Measurements from ENCODE around the gene HS3ST5. TPM values are rescaled to one million over a fixed set of nuclear protein-coding genes. Genes with fewer than 3 reads are reported as not detected.

Gene HS3ST5
- total RNA-seq, 1 experiment from 2014 or later: 0.09 TPM

GRCh38 chr6:114061741-114062140, 281.1 kb downstream of the HS3ST5 start:
- no peaks in the 10 kb centered on the region for H3K9me3 ChIP-seq (ENCODE audit: insufficient read depth, low read depth)
- no peak overlapping the region for H2AFZ ChIP-seq
- no peak overlapping the region for H3K27ac ChIP-seq
- TF ChIP-seq EZH2 (IDR thresholded peaks at IDR 0.05; ENCODE audit: low read depth): no peak
- TF ChIP-seq CTCF (conservative IDR thresholded peaks at IDR 0.05): no peak
- H3K36me3 ChIP-seq (ENCODE audit: low read depth): no peaks in the 10 kb centered on the region
- BruUV-seq (replicated peaks): no TSS peak
- H3F3A ChIP-seq (ENCODE audit: insufficient read depth, low read depth): no peaks in the 10 kb centered on the region
- H3K4me3 ChIP-seq: no peak overlapping the region
- H3K79me2 ChIP-seq (ENCODE audit: low read depth): no peaks in the 10 kb centered on the region
- ChIA-PET CTCF (no interaction called here), POLR2A (ENCODE audit: unreplicated experiment) (interaction anchor here (0.6 to 0.7 kb wide), 2 partner anchors 16 to 37 kb away, joined by 3 to 10 read pairs; no protein-coding TSS in a partner anchor)
- H3K4me1 ChIP-seq (replicated peaks; ENCODE audit: insufficient read depth): no peaks in the 10 kb centered on the region
- no peak for DNase-seq
- intact Hi-C loops (cut with micrococcal nuclease; ENCODE audit: unreplicated experiment): no loop called here
- H3K27me3 ChIP-seq (ENCODE audit: insufficient read depth, low read depth): no peaks in the 10 kb centered on the region
- no peaks in the 10 kb centered on the region for H3K9me2 ChIP-seq (ENCODE audit: insufficient read depth)
- H3K4me2 ChIP-seq: no peak overlapping the region
- no peaks in the 10 kb centered on the region for H4K20me1 ChIP-seq (ENCODE audit: insufficient read depth)

DNA sequence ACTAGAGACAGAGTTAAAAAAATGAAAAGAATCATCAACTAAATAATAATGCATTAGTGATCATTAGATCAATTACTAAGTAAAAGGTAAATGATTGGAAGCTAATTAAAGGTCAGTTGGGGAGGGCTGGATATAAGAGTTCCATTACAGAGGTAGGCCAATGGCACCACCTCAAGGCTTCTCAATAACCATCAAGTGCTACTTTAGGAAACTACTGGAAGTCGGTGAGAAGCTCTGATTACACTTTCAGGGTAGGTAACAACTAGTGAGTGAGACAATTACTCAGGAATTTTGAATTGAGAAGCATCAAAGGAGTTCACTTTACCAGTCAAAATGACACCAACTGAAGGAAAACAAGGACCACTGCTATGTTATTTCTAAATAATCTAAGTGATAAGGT, 281.7 kb downstream of the HS3ST5 start:
- H4K20me1 ChIP-seq (ENCODE audit: insufficient read depth): no peaks in the 10 kb centered on the region
- BruUV-seq (replicated peaks): no TSS peak
- no peaks in the 10 kb centered on the region for H3K79me2 ChIP-seq (ENCODE audit: low read depth)
- CTCF ChIA-PET: no interaction called here
- TF ChIP-seq EZH2 (IDR thresholded peaks at IDR 0.05; ENCODE audit: low read depth): no peak
- no peak for TF ChIP-seq CTCF (conservative IDR thresholded peaks at IDR 0.05)
- H2AFZ ChIP-seq: no peak overlapping the region
- no peaks in the 10 kb centered on the region for H3K9me3 ChIP-seq (ENCODE audit: insufficient read depth, low read depth)
- peak in 1 of 2 experiments; percentile 30 for DNase-seq
- POLR2A ChIA-PET (ENCODE audit: unreplicated experiment): interaction anchor here (0.6 kb wide), 1 partner anchor 15 kb away, joined by 3 read pairs; no protein-coding TSS in a partner anchor
- H3K4me1 ChIP-seq (replicated peaks; ENCODE audit: insufficient read depth): no peaks in the 10 kb centered on the region
- intact Hi-C loops (cut with micrococcal nuclease; ENCODE audit: unreplicated experiment): no loop called here
- no peak overlapping the region for H3K27ac ChIP-seq
- H3K9me2 ChIP-seq (ENCODE audit: insufficient read depth): no peaks in the 10 kb centered on the region
- H3F3A ChIP-seq (ENCODE audit: insufficient read depth, low read depth): no peaks in the 10 kb centered on the region
- H3K4me3 ChIP-seq: no peak overlapping the region
- H3K36me3 ChIP-seq (ENCODE audit: low read depth): no peaks in the 10 kb centered on the region
- H3K4me2 ChIP-seq: no peak overlapping the region
- no peaks in the 10 kb centered on the region for H3K27me3 ChIP-seq (ENCODE audit: insufficient read depth, low read depth)

GRCh38 chr6:114058435-114058834, 284.4 kb downstream of the HS3ST5 start:
- no peak overlapping the region for H2AFZ ChIP-seq
- BruUV-seq (replicated peaks): no TSS peak
- DNase-seq: peak in 1 of 2 experiments; percentile 2
- no peaks in the 10 kb centered on the region for H3F3A ChIP-seq (ENCODE audit: insufficient read depth, low read depth)
- no peak overlapping the region for H3K4me3 ChIP-seq
- no peak overlapping the region for H3K27ac ChIP-seq
- TF ChIP-seq CTCF (conservative IDR thresholded peaks at IDR 0.05): no peak
- TF ChIP-seq EZH2 (IDR thresholded peaks at IDR 0.05; ENCODE audit: low read depth): no peak
- H4K20me1 ChIP-seq (ENCODE audit: insufficient read depth): no peaks in the 10 kb centered on the region
- ChIA-PET POLR2A (ENCODE audit: unreplicated experiment) (no interaction called here), CTCF (no interaction called here)
- no peaks in the 10 kb centered on the region for H3K9me2 ChIP-seq (ENCODE audit: insufficient read depth)
- intact Hi-C loops (cut with micrococcal nuclease; ENCODE audit: unreplicated experiment): no loop called here
- H3K4me2 ChIP-seq: no peak overlapping the region
- no peaks in the 10 kb centered on the region for H3K27me3 ChIP-seq (ENCODE audit: insufficient read depth, low read depth)
- H3K4me1 ChIP-seq (replicated peaks; ENCODE audit: insufficient read depth): no peaks in the 10 kb centered on the region
- H3K36me3 ChIP-seq (ENCODE audit: low read depth): no peaks in the 10 kb centered on the region
- H3K9me3 ChIP-seq (ENCODE audit: insufficient read depth, low read depth): no peaks in the 10 kb centered on the region
- no peaks in the 10 kb centered on the region for H3K79me2 ChIP-seq (ENCODE audit: low read depth)

All from PC-9 (cell line).